Tibial nerve (tissue), 4 donors: ENCODE measurements around the gene TARDBP. TPM values are rescaled to one million over a fixed set of nuclear protein-coding genes. Genes with fewer than 3 reads are reported as not detected.

Experiments
- DNase-seq, 2 donors: peaks; one replicate each; pipeline ENCODE4 v3.0.0-alpha.2; 2019; ENCODE audit warnings: low spot score in 2 of 2
- H3K27ac ChIP-seq, 4 donors: fragments of 200-600 bp; sonication (generic) in 3 of 4; one replicate each; pipeline ENCODE4 v1.5.1; 2017 to 2019; ENCODE audit warnings: mild to moderate bottlenecking in 1 of 4
- H3K27me3 ChIP-seq, 2 donors: fragments of 200-600 bp; sonication (generic) in 1 of 2; one replicate each; pipeline versions ENCODE4 v1.5.1 to v1.6.0; 2017 to 2019
- H3K36me3 ChIP-seq, 3 donors: fragments of 200-600 bp; sonication (generic); one replicate each; pipeline ENCODE4 v1.5.1; 2018 to 2019
- H3K4me1 ChIP-seq, 4 donors: fragments of 200-600 bp; sonication (generic) in 3 of 4; one replicate each; pipeline ENCODE4 v1.5.1; 2017 to 2019
- H3K4me3 ChIP-seq, 4 donors: fragments of 200-600 bp; sonication (generic) in 3 of 4; one replicate each; pipeline ENCODE4 v1.5.1; 2017 to 2019; ENCODE audit warnings: mild to moderate bottlenecking in 1 of 4, moderate library complexity in 1 of 4
- H3K9me3 ChIP-seq, 4 donors: fragments of 200-600 bp; sonication (generic) in 3 of 4; one replicate each; pipeline ENCODE4 v1.5.1; 2017 to 2019
- EP300 ChIP-seq, 2 donors: sonication (generic); formaldehyde crosslinking; IDR thresholded peaks; one replicate each; pipeline ENCODE4 v1.6.1; 2017; ENCODE audit warnings: antibody characterized with exemption in 2 of 2, mild to moderate bottlenecking in 1 of 2
- POLR2A ChIP-seq, 2 donors: fragments of 450-650 bp; IDR thresholded peaks; one replicate each; pipeline ENCODE4 v1.6.1; 2017; ENCODE audit warnings: antibody characterized with exemption in 2 of 2, mild to moderate bottlenecking in 2 of 2, moderate library complexity in 2 of 2
- WGBS, 2 donors: methylation state at CpG; one replicate each; pipeline ENCODE4 v1.1.5; 2018; 5-methylcytosine and 5-hydroxymethylcytosine counted together
- total RNA-seq, 4 donors: library from RNA; depleted of rRNA; stranded (reverse); fragments of >200 nt; gene quantifications; one replicate each; pipeline ENCODE4 v1.1.0, GENCODE V29; 2016
- TF ChIP-seq, protein P1 (sequence below), 5 experiments: fragments of 200-600 bp in 3 of 5; fragments of 450-650 bp in 2 of 5; sonication (generic) in 3 of 5; IDR thresholded peaks; one replicate each; pipeline ENCODE4 v1.5.1; 2016 to 2019; ENCODE audit warnings: antibody characterized with exemption in 5 of 5, mild to moderate bottlenecking in 3 of 5, moderate library complexity in 2 of 5

Gene TARDBP
- total RNA-seq, 4 donors from 2014 or later, result 165 to 237 (median 171) TPM

DNA sequence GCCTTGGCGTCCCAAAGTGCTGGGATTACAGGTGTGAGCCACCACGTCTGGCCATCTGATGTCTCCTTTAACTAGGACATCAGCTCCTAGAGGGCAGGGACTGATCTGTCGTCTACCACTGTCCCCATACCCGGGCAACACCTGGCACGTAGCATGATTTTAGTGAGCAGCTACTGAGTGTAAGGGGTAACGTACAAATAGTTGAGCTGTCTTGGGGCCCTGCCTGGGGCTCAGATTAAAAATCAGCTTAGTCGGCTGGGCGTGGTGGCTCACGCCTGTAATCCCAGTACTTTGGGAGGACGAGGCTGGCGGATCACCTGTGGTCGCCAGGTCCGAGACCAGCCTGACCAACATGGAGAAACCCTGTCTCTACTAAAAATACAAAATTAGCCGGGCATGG lies 45.6 kb downstream of the TARDBP start:
- Histone ChIP-seq H3K27me3 (no peaks in the 10 kb centered on the region), H3K36me3 (peaks cover 0 to 46% (median 8%) of the 10 kb centered on the region in 3 donors), H3K4me3 (peak overlapping the region in 1 of 4 donors; percentile 100), H3K4me1 (peaks cover 0 to 47% (median 24%) of the 10 kb centered on the region in 4 donors), H3K27ac (no peak overlapping the region), H3K9me3 (no peaks in the 10 kb centered on the region)
- TF ChIP-seq EP300 (IDR thresholded peaks at IDR 0.05), result no peak
- WGBS, 2 donors, result 92 to 95% methylated on average over 14 of the region's 14 CpGs
- no peak for DNase-seq

DNA sequence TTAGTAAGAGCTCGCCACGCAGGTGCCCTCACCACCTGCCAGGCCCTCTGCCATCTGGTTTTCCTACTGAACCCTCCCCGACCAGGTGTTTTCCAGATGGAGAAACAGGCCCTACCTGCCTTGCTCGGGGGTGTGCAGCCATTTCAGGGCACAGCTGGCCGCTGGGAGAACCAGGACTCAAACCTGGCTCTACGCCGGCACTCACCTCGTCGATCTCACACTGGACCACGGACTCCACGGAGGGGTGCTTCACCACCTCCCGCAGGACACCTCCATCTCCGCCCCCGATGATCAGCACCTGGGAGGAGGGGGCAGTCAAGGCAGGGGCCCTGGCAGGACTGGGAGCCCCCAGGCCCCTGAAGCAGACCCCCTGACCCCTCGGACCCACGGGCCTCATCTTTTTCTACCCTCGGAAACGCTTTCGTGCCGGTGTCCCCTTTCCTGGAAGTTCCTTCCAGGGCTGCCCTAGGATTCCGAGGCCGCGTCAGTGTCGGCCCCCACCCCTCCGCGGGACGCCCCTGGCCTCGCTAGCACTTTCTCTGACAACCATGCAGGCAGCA lies 46.2 kb downstream of the TARDBP start:
- WGBS, 2 donors, result 40 to 55% methylated on average over 25 to 26 of the region's 28 CpGs
- TF ChIP-seq, protein P1, sequence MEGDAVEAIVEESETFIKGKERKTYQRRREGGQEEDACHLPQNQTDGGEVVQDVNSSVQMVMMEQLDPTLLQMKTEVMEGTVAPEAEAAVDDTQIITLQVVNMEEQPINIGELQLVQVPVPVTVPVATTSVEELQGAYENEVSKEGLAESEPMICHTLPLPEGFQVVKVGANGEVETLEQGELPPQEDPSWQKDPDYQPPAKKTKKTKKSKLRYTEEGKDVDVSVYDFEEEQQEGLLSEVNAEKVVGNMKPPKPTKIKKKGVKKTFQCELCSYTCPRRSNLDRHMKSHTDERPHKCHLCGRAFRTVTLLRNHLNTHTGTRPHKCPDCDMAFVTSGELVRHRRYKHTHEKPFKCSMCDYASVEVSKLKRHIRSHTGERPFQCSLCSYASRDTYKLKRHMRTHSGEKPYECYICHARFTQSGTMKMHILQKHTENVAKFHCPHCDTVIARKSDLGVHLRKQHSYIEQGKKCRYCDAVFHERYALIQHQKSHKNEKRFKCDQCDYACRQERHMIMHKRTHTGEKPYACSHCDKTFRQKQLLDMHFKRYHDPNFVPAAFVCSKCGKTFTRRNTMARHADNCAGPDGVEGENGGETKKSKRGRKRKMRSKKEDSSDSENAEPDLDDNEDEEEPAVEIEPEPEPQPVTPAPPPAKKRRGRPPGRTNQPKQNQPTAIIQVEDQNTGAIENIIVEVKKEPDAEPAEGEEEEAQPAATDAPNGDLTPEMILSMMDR (IDR thresholded peaks at IDR 0.05), result no peak
- no peak for TF ChIP-seq EP300 (IDR thresholded peaks at IDR 0.05)
- TF ChIP-seq POLR2A (IDR thresholded peaks at IDR 0.05), result no peak
- H3K4me3 ChIP-seq, result peak overlapping the region; percentile 87 to 100 (median 98)
- H3K27ac ChIP-seq, result peak overlapping the region; percentile 1 to 86 (median 51)
- H3K27me3 ChIP-seq, result no peaks in the 10 kb centered on the region
- peaks cover 0 to 49% (median 8%) of the 10 kb centered on the region in 3 donors for H3K36me3 ChIP-seq
- H3K9me3 ChIP-seq, result no peaks in the 10 kb centered on the region
- peaks cover 0 to 46% (median 25%) of the 10 kb centered on the region in 4 donors for H3K4me1 ChIP-seq
- DNase-seq, result no peak

DNA sequence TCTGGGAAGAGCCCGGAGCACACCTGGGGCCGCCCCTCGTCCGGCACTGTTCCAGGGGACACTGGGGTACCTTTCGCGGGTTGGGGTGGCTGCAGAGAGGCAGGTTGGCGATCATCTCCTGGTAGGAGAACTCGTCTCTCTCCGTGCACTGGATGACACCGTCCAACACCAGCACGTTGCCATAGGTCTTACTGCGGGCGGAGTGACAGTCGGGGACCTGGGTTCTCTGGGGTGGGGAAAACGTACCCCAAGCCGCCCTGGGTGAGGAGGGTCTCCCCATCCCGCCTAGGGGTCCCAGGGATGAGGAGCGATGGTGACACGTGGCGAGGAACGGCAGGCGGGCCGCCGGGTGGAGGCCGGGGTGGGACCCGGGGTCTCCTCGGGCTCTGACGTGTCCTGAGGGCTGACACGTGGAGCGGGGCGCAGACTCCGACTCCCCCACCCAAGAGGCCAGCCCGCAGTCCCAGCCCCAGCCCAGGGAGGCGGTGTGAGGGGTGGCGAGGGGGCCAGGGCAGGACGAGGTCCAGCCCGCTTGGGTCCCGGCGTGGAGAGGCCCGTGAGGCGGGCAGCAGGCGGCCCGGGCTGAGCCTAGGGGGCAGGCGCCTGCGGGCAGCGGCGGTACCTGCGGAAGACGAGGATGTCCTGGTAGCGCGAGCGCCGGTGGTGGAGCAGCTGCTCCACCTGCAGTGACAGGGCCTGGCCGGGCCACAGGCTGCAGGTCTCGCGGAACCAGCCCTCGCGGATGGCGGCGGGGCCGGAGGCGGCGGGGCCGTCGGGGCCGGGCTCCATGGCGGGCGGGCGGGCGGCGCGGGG lies 46.9 kb downstream of the TARDBP start:
- Histone ChIP-seq H3K4me1 (peaks cover 0 to 53% (median 25%) of the 10 kb centered on the region in 4 donors), H3K4me3 (peak overlapping the region; percentile 87 to 100 (median 98)), H3K9me3 (no peaks in the 10 kb centered on the region), H3K36me3 (peaks cover 0 to 49% (median 8%) of the 10 kb centered on the region in 3 donors), H3K27ac (peak overlapping the region; percentile 24 to 86 (median 61)), H3K27me3 (no peaks in the 10 kb centered on the region)
- no peak for DNase-seq
- WGBS, 2 donors, result 4 to 6% methylated on average over 23 to 26 of the region's 72 CpGs
- TF ChIP-seq POLR2A (IDR thresholded peaks at IDR 0.05) (no peak), EP300 (IDR thresholded peaks at IDR 0.05) (no peak)
- TF ChIP-seq, protein P1 (IDR thresholded peaks at IDR 0.05), result no peak

DNA sequence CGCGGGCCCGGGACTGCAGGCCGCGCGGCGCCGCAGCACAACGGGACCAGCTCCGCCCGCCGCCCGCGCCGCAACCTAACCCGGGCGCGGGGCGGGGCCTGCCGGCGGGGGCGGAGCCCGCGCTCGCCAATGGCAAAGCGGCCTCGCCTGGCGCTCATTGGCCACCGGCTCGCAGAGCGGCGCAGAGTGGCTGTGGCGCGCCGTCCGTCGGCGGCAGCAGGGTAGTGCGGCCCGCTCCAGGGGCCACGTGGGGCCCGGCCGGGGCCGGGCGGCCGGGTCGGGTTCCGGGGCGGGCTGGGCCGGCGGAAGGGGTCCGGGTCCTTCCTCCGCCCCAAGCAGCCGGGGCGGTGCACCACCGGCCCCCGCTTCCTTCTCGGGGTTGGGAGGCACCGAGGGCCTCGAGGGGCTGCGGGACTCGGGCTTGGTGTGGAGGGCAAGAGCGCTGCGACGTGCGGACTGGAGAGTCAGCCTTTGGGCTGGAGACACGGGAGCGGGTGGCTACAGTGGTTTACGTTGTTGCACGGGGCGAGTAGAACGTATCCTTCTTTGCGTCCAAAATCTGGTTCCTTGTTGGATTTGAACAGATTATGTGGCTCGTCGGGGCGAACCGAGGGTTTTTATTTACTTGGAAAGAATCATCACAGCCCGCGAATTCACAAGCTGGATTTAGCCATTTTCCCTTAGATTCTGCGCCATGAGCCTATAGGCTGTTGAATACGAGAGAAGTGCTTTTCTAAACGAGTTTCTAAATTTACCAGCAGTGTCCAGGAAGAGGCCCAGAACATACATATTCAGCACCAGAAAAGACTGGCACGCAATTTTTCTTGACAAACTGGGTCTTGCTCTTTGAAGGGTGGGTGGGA lies 47.7 kb downstream of the TARDBP start, which contains the start of gene SRM:
SRM (minus strand) TSS at position 51 of the 863 bp plus-strand sequence. CDS start 75 bp downstream, outside the sequence.
- Histone ChIP-seq H3K36me3 (peaks cover 0 to 49% (median 8%) of the 10 kb centered on the region in 3 donors), H3K4me1 (peaks cover 0 to 53% (median 25%) of the 10 kb centered on the region in 4 donors), H3K27ac (peak within 1 kb of the TSS; percentile 47 to 86 (median 80)), H3K9me3 (no peaks in the 10 kb centered on the region), H3K4me3 (peak within 1 kb of the TSS; percentile 87 to 100 (median 98)), H3K27me3 (no peaks in the 10 kb centered on the region)
- peak; percentile 80 to 87 for DNase-seq
- TF ChIP-seq POLR2A (IDR thresholded peaks at IDR 0.05) (peak; percentile 30 to 85), EP300 (IDR thresholded peaks at IDR 0.05) (peak in 1 of 2 donors; percentile 63)
- TF ChIP-seq, protein P1 (IDR thresholded peaks at IDR 0.05), result peak; percentile 67 to 94 (median 91)
- WGBS, 2 donors, result 1% methylated on average over 24 to 27 of the region's 83 CpGs
